ENCODE results near the gene AFF4.

- TF ChIP-seq CTCF (IDR thresholded peaks at IDR 0.05; ENCODE audit: low read depth, low read length), result no peak
- no peak for TF ChIP-seq EZH2phosphoT487 (IDR thresholded peaks at IDR 0.05; ENCODE audit: low read depth)
These were observed 73.9 kb downstream of the AFF4 start for GRCh38 chr5:132889501-132889900.
